Measurements from ENCODE around the gene ATP6V1G1.

ATP6V1G1 gene

DNA sequence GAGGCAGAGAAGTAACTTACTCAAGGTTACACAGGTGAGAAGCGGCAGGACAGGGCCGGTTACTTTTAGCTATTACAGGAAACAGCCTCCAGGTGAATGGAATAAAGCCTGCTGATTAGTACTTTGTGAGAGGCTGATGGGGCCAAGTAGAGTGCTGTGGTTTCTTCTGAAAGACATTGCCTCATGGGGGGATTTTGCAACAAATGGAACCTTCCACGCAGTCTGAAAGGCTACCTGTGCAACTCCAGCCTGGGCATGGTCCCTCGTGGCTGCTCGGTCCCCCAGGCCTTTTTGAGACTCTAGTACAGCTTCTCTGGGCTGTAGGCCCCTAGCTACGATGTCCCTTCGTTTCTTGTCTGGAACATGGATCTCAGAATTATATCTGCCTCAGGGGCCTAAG is 25.5 kb downstream of the ATP6V1G1 start:
- DNase-seq (ENCODE audit: low read depth) = no peak

DNA sequence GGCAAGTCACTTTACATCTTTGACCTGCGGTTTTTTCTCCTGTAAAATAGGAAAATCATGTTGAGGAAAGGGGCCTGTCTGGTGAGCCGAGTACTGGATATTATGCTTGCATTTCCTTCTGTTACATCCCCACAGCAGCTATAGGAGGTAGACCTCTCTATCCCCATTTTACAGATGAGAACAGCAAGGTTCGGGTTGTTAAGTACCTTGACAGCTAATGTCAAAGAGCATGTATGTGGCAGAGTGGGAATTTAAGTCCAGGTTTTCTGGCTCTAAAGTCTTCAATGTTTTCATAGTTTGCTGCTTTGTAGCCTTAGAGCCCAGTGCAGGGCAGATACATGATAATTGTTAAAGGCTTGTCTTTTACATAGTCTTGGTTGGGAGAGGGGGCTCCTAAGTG is 26.4 kb downstream of the ATP6V1G1 start:
- DNase-seq (ENCODE audit: low read depth) = no peak

DNA sequence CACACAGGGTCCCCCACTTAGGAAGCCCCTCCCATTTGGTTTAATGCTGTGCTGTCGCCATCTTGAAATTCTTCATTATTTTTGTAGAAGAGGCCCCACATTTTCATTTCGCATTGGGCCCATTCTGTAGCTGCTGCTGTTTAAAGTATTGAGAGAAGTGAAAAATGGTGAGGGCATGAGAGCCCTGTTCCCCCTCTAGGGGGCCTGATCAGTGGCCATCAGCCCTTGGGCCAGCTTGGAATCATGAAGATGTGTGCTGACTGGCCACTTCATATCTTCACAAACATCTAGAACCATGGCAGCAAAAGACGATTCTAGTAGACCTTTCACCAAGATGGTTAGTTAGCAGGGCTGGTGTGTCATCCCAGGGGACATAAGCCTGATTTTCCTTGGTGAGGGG is 26.8 kb downstream of the ATP6V1G1 start:
- no peak for DNase-seq (ENCODE audit: low read depth)

DNA sequence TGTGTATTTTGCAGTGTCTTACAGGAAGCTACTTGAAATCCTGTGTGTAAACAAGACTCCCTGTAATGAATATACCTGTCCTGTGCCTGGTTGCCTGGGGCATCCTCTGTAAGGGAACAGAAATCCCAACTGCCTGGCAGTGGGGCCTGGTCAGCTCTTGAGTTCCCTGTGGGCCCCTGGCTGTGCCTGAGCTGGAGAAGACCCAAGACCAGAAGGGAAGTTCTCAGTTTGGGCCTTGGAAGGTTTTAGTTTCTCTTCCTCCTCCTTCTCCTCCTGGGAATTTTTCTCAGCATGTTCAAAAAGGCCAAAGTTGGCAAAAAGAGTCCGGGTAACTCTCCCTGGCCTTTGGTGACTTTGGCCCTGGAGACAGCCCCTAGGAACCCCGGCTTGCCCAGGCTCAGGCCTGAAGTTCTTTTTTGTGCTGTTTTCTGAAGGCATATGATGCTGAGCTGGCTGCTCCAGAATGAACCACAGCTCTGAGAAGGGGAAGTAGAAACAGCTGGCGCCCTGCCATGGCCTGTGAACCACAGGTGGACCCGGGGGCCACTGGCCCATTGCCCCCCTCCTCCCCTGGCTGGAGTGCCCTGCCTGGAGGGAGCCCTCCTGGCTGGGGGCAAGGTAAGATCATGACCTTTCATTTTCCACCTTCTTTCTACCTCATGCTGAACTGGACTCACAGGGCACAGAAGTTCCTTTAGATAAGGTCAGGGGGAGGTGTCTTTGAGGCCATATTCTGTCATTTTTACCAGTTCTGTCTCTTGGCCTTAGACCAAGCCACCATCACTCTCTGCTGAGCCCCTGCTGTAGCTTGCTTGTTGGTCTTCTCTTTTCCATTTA is 29.3 kb downstream of the ATP6V1G1 start:
- no peak for DNase-seq (ENCODE audit: low read depth)

DNA sequence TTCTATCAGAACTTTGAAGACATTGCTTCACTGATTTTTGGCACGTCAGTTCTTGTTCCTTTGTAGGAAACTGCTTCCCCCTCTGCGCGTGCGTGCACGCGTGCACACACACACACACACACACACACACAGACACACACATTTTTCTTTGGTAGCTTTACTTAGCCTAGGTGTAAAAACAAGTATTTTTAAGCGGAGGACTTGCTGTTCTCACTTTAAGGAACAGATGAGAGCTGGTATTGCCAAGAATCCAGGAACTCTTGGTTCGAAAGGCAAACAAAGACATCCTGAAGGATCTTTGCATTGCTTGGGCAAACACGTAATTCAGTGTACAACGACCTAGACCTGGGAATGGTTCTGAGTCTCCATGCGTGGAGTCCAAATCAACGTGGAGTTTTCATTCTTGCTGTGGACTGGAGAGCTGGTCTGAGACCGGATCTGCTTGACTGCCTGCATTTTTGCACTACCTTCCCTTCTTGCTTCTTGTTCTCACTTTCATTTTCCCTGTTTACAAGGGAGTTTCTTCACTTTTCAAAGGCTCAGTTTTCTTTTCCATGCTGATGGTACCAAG is 31.7 kb downstream of the ATP6V1G1 start:
- no peak for DNase-seq (ENCODE audit: low read depth)

DNA sequence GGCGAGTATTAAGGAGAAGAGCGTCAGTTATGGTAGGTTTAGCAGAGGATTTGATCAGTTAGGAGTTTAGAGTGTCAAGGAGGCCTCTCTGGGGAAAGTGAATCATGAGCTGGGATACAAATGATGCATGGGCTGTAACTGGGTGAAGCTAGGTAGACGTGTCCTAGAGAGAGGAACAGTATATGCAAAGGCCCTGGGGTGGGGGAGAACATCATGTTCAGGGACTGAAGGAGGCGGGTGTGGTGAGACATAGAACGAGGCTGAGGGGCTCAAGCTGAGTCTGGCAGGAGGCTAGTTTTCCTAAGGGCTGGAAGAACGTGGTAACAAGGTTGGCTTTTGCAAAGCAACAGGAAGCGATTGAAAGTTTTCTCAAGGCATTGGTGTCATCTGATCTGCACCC is 34.0 kb downstream of the ATP6V1G1 start:
- DNase-seq (ENCODE audit: low read depth) = no peak

DNA sequence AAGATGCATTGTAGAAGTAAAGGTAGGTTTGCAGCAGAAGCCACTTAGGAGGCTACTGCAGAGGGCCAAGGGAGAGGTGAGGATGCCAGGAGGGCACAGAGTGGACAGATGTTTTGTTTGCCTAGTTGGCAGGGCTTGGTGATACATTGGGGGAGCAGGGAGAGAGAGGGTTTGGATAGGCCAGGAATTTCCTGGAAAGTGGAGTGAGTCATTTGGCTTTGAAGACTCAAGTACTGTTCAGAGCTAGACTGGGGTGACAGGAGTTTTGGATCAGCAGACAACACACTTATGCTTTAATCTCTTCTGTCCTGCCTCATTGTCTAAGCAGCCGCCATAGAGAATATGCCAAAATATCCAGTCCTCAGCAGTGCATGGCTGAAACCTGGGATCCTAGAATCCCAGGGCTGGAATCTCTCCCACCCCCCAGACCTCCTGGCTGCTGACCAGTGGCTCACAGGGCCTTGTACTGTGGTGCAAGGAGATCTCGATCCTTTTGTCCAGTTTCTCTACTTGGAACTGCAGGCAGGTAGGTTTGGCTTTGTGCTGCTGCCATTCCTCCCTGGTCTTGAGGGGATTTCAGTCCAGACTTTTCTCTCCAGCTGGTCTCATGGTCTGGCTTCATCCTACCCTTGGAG is 34.5 kb downstream of the ATP6V1G1 start:
- no peak for DNase-seq (ENCODE audit: low read depth)

DNA sequence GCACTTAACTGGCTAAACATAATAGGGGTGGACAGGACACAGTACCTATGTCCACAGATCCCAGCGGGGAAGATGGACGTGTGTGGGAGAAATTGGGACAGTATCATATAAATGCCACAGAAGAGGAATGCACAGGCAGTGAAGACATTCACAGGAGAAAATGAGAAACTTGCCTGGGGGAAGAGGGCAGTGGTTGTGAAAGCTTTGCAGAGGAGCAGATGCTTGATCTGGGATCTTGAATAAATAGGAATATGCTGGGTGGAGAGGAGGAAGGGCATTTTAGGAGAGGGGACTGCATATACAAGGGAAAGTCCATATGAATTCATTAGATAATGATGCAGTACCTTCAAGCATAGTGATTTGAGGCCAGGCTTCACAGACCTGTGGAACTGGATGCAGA is 37.1 kb downstream of the ATP6V1G1 start:
- DNase-seq (ENCODE audit: low read depth) = no peak

DNA sequence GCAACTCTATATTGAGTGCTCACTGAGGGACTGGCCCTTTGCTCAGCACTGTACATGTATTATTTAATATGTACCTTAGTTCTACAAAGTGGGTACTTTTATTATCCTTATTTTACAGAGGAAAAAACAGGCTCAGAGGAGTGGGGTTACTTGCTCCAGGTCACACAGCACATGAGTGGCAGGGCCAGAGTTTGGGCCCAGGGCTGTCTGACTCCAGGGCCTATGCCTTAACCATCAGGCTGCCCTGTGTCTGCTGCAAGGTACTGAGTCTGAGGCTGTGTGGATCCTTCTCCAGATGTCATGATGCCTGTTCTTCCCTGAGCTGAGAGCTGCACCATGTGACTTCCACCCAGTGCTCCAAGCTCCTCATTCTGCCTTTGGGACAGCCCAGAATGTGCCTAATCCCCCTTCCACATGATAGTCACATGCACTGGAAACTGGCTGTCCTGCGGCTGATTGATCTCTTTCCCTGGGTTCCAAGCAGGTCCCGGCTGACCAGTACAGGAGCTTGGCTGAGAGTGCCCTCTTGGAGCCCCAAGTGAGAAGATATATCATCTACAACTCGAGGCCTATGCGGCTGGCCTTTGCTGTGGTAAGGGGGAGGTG is 38.9 kb downstream of the ATP6V1G1 start:
- DNase-seq (ENCODE audit: low read depth) = no peak

DNA sequence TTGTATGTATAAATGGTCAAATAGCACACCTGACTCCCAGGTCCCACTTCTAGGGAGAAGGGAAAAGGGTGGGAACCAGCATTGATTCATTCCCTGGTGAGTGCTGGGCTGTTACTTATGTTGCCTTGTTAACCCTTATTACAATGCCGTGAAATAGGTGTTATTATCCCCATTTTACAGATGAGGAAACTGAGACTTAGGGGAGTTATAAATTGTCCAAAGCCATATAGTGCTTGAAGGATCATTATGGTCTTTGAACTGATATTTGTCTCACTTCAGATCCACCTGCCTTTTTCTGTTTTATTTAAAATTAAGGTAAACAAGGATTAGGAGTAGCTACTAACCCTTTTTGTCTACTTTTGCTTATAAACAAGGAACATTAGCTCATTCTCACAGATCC is 40.0 kb downstream of the ATP6V1G1 start:
- DNase-seq (ENCODE audit: low read depth) = no peak

DNA sequence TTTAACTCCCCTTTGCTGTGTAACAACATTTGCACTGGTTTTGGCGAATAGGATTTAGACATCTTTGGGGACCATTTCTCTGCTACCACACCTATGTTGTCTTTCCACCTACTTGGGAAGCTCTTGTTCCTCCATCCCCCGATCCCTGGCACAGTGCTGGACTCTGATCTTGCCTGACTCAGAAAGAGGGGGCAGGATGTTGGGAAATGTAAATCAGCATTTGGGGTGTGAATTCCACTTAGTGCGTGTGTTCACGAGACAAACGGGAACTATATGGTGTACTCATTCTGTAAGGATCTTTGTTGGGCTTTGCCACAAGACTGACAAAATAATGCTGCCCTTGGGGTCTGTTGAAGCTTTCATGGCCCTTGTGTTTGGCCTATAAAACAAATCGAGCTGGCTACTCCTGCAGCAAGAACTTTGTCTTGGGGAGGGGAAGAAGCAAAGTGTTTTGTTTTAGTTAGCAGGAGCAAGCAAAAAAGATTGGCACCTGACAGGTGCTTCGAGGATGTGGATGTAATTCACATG is 42.1 kb downstream of the ATP6V1G1 start:
- DNase-seq (ENCODE audit: low read depth) = no peak

DNA sequence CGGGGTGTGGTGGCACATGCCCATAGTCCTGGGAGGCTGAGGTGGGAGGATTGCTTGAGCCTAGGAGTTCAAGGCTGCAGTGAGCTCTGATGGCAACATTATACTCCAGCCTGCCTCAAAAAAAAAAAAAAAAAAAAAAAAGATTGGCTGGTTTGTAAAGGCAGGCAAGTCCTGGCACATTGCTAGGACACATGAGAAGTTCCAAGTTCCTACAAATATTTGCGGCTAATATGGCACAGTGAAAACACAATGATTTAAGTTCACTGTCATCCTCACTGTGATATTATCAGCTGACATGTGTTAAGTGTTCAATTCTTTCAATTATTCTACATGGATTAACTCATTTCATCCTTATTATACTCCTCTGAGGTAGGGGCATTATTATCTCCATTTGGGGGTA is 43.6 kb downstream of the ATP6V1G1 start:
- no peak for DNase-seq (ENCODE audit: low read depth)

DNA sequence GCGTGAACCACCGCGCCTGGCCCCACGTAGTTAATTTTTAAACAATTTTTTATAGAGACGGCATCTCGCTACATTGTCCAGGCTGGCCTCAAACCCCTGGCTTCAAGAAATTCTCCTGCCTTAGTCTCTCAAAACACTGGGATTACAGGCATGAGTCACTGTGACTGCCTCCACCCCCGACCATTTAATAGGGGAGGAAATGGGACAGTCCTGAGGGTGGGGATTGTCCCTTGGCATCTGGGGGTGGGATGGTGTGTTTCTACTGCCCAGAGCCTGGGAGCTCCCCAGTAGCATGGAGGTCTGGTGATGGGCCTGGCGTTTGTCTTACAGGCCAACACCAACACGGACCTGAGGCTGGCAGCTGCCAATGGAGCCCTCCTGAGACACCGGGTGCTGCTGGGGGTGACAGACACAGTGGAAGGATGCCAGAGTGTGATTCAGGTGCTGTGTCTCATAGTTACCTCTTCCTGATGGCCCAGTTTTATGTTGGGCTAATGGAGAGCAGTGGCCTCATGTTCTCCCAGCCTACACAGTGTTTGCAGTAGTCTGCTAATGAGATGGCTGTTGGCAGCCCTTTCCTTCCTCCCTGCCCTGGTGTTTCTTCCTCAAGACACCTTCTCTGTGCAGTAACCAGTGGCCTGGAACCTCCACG is 46.0 kb downstream of the ATP6V1G1 start:
- DNase-seq (ENCODE audit: low read depth) = no peak

DNA sequence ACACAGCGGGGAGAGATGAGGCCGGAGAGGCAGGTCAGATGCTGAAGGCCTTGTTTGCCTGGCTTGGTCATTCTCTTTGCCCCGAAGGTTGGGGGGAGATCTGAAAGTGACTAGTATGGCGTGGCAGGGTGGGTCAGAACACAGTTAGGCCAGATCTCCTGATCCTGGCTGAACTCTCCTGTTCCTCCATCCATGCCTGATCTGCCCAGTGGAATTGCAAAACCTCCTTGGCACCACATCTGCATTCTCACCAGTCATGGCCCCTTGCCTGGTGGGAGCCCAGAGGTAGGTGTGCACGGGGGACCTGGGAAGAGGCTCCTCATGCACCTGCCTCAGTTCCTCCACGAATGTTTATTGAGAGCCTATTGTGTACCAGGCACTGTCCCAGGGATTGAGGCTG is 46.8 kb downstream of the ATP6V1G1 start:
- DNase-seq (ENCODE audit: low read depth) = no peak

DNA sequence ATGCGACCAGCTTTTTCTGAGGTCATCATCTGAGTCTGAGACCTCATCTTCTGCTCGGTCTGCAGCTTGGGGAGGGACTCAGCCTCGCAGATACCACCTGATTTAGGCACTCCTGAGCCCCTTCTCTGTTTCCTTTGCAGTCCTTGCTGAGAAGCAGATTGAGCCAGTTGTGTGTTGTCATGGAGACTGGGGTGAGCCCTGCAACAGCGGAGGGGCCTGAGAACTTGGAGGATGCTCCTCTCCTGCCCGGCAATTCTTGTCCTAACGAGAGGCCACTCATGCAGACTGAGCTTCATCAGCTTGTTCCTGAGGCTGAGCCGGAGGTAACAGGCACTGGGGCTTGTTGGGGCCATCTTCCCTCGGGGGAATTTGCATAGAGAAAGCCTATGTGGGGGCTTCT is 50.8 kb downstream of the ATP6V1G1 start:
- DNase-seq (ENCODE audit: low read depth) = no peak

DNA sequence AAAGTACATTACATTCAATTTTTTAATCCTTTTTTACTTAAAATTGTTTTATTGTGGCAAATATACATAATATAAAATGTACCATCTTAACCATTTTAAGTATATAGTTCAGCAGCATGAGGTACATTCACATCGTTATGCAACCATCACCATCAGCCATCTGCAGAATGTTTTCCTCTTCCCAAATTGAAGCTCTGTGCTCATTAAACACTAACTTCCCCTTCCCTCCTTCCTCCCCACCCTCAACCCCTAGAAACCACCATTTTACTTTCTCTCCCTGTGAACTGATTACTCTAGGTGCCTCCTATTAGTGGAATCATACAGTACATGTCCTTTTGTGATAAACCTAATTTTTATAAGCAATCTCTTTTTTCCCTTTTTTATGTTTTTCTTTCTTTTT is 54.4 kb downstream of the ATP6V1G1 start:
- no peak for DNase-seq (ENCODE audit: low read depth)

DNA sequence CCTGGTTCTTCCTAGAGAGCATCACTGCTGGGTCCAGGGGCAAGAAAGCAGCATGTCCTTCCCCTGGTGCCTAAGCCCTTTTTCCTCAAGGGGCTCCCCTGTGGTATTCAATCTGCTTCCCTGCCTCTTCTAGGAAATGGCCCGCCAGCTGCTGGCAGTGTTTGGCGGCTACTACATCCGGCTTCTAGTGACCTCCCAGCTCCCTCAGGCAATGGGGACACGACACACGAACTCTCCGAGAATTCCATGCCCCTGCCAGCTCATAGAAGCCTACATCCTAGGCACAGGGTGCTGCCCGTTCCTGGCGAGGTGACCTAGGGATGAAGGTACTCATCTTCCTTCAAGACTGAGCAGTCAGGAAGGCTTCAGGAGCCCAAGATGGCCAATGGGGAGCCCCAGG is 55.4 kb downstream of the ATP6V1G1 start:
- no peak for DNase-seq (ENCODE audit: low read depth)

DNA sequence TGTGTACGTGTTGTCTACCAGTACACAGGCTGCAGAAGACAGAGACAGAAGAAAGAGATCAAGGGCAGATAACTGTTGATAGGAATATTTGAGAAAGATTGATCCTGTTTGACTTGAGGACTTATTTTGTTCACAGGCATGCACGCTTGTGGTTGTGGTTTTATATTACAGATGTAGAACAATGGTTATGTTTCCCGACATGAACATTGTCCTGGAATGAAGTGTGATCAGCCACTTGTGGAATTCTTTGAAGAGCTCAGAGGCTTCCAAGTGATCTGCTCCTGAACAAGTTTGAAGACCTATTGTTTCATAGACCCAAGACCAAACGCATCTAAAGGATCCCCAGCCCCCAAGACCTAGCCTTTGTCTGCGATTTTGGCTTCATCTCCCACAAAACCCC is 56.3 kb downstream of the ATP6V1G1 start:
- DNase-seq (ENCODE audit: low read depth) = no peak
